ENCODE measurements around the gene FAAP20.

The FAAP20 gene

GRCh38 chr1:2176615-2177014 is 18.0 kb downstream of the FAAP20 start:
- no peak for DNase-seq

- DNase-seq, result no peak
Measured at GRCh38 chr1:2175681-2176454, 18.7 kb downstream of the FAAP20 start.

GRCh38 chr1:2175055-2175414 is 19.5 kb downstream of the FAAP20 start:
- no peak for DNase-seq

- DNase-seq, result peak in 1 of 2 donors; percentile 4
Measured at GRCh38 chr1:2174348-2175054, 20.1 kb downstream of the FAAP20 start.

GRCh38 chr1:2173546-2174347 is 20.8 kb downstream of the FAAP20 start:
- no peak for DNase-seq

GRCh38 chr1:2172551-2173146 is 21.9 kb downstream of the FAAP20 start:
- no peak for DNase-seq

- no peak for DNase-seq
Measured at GRCh38 chr1:2172012-2172411, 22.6 kb downstream of the FAAP20 start.

- DNase-seq, result no peak
Measured at GRCh38 chr1:2170211-2170610, 24.4 kb downstream of the FAAP20 start.

GRCh38 chr1:2169200-2169836 is 25.3 kb downstream of the FAAP20 start:
- no peak for DNase-seq

- no peak for DNase-seq
Measured at GRCh38 chr1:2168535-2168934, 26.0 kb downstream of the FAAP20 start.

- no peak for DNase-seq
Measured at GRCh38 chr1:2168090-2168489, 26.5 kb downstream of the FAAP20 start.

GRCh38 chr1:2166695-2167094 is 27.9 kb downstream of the FAAP20 start:
- DNase-seq, result no peak

- no peak for DNase-seq
Measured at GRCh38 chr1:2166254-2166653, 28.3 kb downstream of the FAAP20 start.

GRCh38 chr1:2165646-2166045 is 28.9 kb downstream of the FAAP20 start:
- no peak for DNase-seq

- no peak for DNase-seq
Measured at GRCh38 chr1:2163205-2163604, 31.4 kb downstream of the FAAP20 start.

GRCh38 chr1:2160451-2161300 is 33.9 kb downstream of the FAAP20 start:
- no peak for DNase-seq

GRCh38 chr1:2159124-2159523 is 35.4 kb downstream of the FAAP20 start:
- no peak for DNase-seq

- no peak for DNase-seq
Measured at GRCh38 chr1:2158272-2158671, 36.3 kb downstream of the FAAP20 start.

- no peak for DNase-seq
Measured at GRCh38 chr1:2157856-2158255, 36.7 kb downstream of the FAAP20 start.

GRCh38 chr1:2156866-2157265 is 37.7 kb downstream of the FAAP20 start:
- DNase-seq, result no peak

- DNase-seq, result no peak
Measured at GRCh38 chr1:2155788-2156187, 38.8 kb downstream of the FAAP20 start.

GRCh38 chr1:2155147-2155598 is 39.4 kb downstream of the FAAP20 start:
- DNase-seq, result no peak
